ENCODE data around the gene MYO1E. TPM values are rescaled to one million over a fixed set of nuclear protein-coding genes. Genes with fewer than 3 reads are reported as not detected.

Gene MYO1E
- total and polyA plus RNA-seq, 2 of the 8 experiments (the other 6 are each of a cell fraction or from before 2014, with no cell fraction given): 19.6 to 142 TPM

DNA sequence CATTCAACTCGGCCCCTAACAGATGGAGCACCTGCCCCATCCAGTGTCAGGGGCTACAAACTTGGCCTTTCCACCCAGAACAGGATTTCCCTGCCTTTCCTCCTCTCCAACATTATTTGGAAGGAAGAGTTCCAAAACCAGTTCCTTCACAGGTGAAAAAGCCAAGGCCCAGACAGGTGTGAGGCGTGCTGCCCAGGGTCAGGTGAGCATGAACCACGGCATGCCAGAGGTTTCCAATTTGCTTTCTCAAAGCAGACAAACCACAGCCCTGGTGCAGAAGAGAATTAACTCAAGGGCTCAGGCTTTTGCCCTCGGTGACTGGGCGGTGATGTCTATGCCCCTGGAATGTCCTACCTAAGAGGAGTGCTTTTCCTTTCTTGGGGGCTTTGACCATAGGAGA lies 122.9 kb downstream of the MYO1E start:
- Histone ChIP-seq H3K4me1 (replicated peaks in 1 of 4; ENCODE audit: control insufficient read depth in 3 of 4, insufficient read depth in 4 of 4, low read length in 3 of 4) (peaks cover 0 to 4% (median 0%) of the 10 kb centered on the region in 4 experiments; a peak in 1 of 7 replicates), H4K20me1 (replicated peaks in 1 of 2; ENCODE audit: control insufficient read depth in 1 of 2, insufficient read depth in 2 of 2, low read length in 2 of 2) (peaks cover 0 to 3% of the 10 kb centered on the region in 2 experiments), H4K5ac (ENCODE audit: insufficient read length, low read depth, low read length) (no peak overlapping the region), H3K14ac (ENCODE audit: insufficient read length) (no peak overlapping the region), H2BK12ac (ENCODE audit: low read depth, low read length) (no peak overlapping the region), H3K56ac (replicated peaks; ENCODE audit: insufficient read length, low read depth, low read length) (no peak overlapping the region), H2BK20ac (ENCODE audit: low read length) (no peak overlapping the region), H2AFZ (ENCODE audit: low read length) (no peak overlapping the region), H2AK5ac (ENCODE audit: low read depth, low read length) (no peak overlapping the region), H3K9ac (replicated peaks in 1 of 4; ENCODE audit: extremely low read depth in 1 of 4, low read depth in 3 of 4, low read length in 3 of 4) (peak overlapping the region in 1 of 4 experiments; percentile 10; a peak in 1 of 7 replicates), H3K79me1 (ENCODE audit: low read depth, low read length) (no peaks in the 10 kb centered on the region), H3K79me2 (ENCODE audit: control insufficient read depth in 1 of 2, insufficient read depth in 2 of 2, low read length in 2 of 2) (no peaks in the 10 kb centered on the region), H2BK5ac (ENCODE audit: low read depth, low read length) (no peak overlapping the region), H3K18ac (ENCODE audit: extremely low read depth, low read length) (no peak overlapping the region), H3K4me2 (ENCODE audit: insufficient read depth in 1 of 2, low read depth in 2 of 2, low read length in 2 of 2) (no peak overlapping the region), H3K23me2 (ENCODE audit: low read depth, low read length) (no peaks in the 10 kb centered on the region), H4K91ac (replicated peaks; ENCODE audit: insufficient read length, low read length) (no peak overlapping the region), H3K9me3 (ENCODE audit: insufficient read depth in 2 of 2, low read depth in 1 of 2, low read length in 1 of 2) (no peaks in the 10 kb centered on the region), H3K27ac (ENCODE audit: low read depth, low read length) (no peak overlapping the region), H3K27me3 (replicated peaks in 1 of 4; ENCODE audit: control insufficient read depth in 3 of 4, extremely low read depth in 1 of 4, insufficient read depth in 3 of 4, low read length in 3 of 4) (no peaks in the 10 kb centered on the region), H3K4me3 (ENCODE audit: extremely low read depth in 1 of 4, insufficient read depth in 2 of 4, low read depth in 3 of 4, low read length in 4 of 4) (no peak overlapping the region), H4K8ac (ENCODE audit: extremely low read depth, insufficient read depth, low read length) (no peak overlapping the region), H3K4ac (replicated peaks; ENCODE audit: insufficient read length, low read depth, low read length) (no peak overlapping the region), H2BK15ac (ENCODE audit: low read length) (no peak overlapping the region), H2BK120ac (replicated peaks; ENCODE audit: low read depth, low read length) (no peak overlapping the region), H3K23ac (ENCODE audit: insufficient read length) (no peak overlapping the region), H3K36me3 (ENCODE audit: control insufficient read depth in 2 of 4, insufficient read depth in 4 of 4, low read length in 3 of 4) (peaks cover 0 to 2% (median 0%) of the 10 kb centered on the region in 4 experiments; a peak in 1 of 8 replicates)
- DNase-seq (ENCODE audit: low read depth in 1 of 2, low spot score in 2 of 2): no peak
- FAIRE-seq: no peak
- 86% methylated on average over 5 of the region's 5 CpGs; no CpG with 5 or more reads in 1 of the 2 experiments for WGBS, 2 experiments (ENCODE audit: extremely low coverage in 1 of 2, insufficient coverage in 1 of 2, insufficient read length in 1 of 2, insufficient replicate concordance in 2 of 2, low coverage in 1 of 2, low lambda C conversion rate in 2 of 2, missing lambda C conversion rate in 1 of 2)
- POLR2A ChIA-PET (ENCODE audit: partially characterized antibody): no interaction called here
- CTCF ChIA-PET (ENCODE audit: partially characterized antibody): interaction anchor here (0.7 to 6.7 kb wide), 5 partner anchors 11 to 364 kb away, joined by 3 to 55 read pairs (median 5); no protein-coding TSS in a partner anchor
- TF ChIP-seq, protein P1, sequence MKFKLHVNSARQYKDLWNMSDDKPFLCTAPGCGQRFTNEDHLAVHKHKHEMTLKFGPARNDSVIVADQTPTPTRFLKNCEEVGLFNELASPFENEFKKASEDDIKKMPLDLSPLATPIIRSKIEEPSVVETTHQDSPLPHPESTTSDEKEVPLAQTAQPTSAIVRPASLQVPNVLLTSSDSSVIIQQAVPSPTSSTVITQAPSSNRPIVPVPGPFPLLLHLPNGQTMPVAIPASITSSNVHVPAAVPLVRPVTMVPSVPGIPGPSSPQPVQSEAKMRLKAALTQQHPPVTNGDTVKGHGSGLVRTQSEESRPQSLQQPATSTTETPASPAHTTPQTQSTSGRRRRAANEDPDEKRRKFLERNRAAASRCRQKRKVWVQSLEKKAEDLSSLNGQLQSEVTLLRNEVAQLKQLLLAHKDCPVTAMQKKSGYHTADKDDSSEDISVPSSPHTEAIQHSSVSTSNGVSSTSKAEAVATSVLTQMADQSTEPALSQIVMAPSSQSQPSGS (IDR thresholded peaks at IDR 0.05; ENCODE audit: low read length): no peak
- TF ChIP-seq TCF12 (IDR thresholded peaks at IDR 0.05; ENCODE audit: low read depth, low read length) (no peak), CREB1 (IDR thresholded peaks at IDR 0.05) (no peak), EP300 (IDR thresholded peaks at IDR 0.05; ENCODE audit: borderline replicate concordance in 1 of 2, low read depth in 2 of 2, low read length in 2 of 2) (no peak), EZH2 (IDR thresholded peaks at IDR 0.05; ENCODE audit: low read depth, low read length, severe bottlenecking) (no peak), RAD21 (IDR thresholded peaks at IDR 0.05 in 1 of 2, conservative IDR thresholded peaks at IDR 0.05 in 1 of 2; ENCODE audit: low read depth in 2 of 2, low read length in 2 of 2) (no peak), YY1 (IDR thresholded peaks at IDR 0.05; ENCODE audit: low read depth, low read length) (no peak), CHD1 (IDR thresholded peaks at IDR 0.05; ENCODE audit: low read depth, low read length) (no peak)
- TF ChIP-seq, protein P2, sequence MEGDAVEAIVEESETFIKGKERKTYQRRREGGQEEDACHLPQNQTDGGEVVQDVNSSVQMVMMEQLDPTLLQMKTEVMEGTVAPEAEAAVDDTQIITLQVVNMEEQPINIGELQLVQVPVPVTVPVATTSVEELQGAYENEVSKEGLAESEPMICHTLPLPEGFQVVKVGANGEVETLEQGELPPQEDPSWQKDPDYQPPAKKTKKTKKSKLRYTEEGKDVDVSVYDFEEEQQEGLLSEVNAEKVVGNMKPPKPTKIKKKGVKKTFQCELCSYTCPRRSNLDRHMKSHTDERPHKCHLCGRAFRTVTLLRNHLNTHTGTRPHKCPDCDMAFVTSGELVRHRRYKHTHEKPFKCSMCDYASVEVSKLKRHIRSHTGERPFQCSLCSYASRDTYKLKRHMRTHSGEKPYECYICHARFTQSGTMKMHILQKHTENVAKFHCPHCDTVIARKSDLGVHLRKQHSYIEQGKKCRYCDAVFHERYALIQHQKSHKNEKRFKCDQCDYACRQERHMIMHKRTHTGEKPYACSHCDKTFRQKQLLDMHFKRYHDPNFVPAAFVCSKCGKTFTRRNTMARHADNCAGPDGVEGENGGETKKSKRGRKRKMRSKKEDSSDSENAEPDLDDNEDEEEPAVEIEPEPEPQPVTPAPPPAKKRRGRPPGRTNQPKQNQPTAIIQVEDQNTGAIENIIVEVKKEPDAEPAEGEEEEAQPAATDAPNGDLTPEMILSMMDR (IDR thresholded peaks at IDR 0.05; ENCODE audit: control extremely low read depth in 1 of 3, insufficient read depth in 1 of 3, low read depth in 1 of 3, low read length in 3 of 3): no peak
